ENCODE data around the gene VRK2. TPM values are rescaled to one million over a fixed set of nuclear protein-coding genes. Genes with fewer than 3 reads are reported as not detected.
"Not testable (repeated sequence)": the region's sequence is repeated elsewhere in the genome, so short reads cannot be mapped to it uniquely, and the experiment has no call there.

Gene VRK2
- total and polyA plus RNA-seq, 2 donors: 12.5 to 23.6 TPM

DNA sequence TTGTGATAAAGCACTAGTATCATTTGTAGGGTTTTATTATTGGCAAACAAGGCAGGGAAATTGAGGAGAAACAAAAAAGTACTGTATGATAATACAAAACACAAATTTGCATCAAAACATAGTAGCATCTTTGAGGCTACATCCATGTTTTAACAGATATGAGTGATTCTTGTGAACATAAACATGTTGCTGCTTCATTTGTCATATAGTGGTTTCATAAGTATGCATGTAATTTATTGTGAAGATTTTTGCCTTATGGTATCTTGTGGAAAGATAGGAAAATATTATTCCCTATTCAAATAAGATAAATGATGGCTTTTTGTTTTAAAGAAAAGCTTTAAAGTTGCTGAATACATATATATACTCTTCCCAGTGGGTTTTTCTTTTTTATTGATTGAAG, 60.3 kb downstream of the VRK2 start:
- H3K4me1 ChIP-seq (ENCODE audit: insufficient read depth): no peaks in the 10 kb centered on the region
- no peak for DNase-seq (ENCODE audit: extremely low spot score)
- no peak overlapping the region for H3K4me3 ChIP-seq (ENCODE audit: low read depth, low read length)
- no peak overlapping the region for H3K27ac ChIP-seq (ENCODE audit: low read depth)
- no peaks in the 10 kb centered on the region for H3K36me3 ChIP-seq (ENCODE audit: insufficient read depth)

DNA sequence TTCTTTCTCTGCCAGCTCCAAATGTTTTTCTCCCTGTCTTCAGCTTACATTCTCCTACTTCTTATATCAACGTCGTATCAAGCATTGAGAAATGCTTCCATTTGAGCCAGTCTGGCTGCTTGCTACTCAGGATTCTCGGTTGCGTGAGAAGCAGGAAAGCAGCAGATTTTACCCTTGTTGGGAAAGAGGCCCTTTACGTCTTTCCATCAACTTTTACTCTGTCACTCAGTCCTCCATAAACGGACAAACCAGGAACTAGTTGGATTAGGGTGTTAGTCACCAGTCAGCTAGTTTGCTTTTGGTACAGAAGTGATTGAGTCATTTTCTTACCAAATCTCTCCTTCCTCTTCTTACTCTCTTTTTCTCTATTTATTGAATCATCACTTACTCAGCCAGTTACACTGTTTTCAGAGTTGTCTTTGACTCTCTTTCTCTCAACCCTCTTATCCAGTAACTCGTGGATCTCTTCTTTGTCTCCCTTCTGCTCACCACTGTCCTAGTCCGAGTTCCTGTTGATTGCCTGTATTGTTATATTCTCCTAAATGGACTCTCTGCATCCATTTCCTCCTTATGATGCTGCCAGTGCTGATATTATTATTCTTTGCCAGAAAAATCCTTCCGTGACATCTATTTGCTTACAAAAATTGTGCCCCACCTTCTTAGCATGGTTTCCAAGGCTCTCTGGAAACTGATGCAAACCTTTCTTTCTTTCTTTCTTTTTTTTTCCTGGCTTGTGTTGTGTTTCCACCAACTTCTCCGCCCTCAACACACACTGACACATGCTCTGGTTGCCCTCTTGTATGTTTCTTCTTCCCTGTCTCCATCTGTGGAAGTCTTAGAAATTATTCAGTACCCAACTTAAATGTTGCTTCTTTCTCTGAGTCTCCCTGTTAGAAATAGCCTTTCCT, 61.5 kb downstream of the VRK2 start:
- WGBS: 83% methylated on average over 10 of the region's 10 CpGs
- no peaks in the 10 kb centered on the region for H3K4me1 ChIP-seq (ENCODE audit: insufficient read depth)
- no peaks in the 10 kb centered on the region for H3K36me3 ChIP-seq (ENCODE audit: insufficient read depth)
- no peak overlapping the region for H3K27ac ChIP-seq (ENCODE audit: low read depth)
- DNase-seq (ENCODE audit: extremely low spot score): no peak
- H3K4me3 ChIP-seq (ENCODE audit: low read depth, low read length): no peak overlapping the region

DNA sequence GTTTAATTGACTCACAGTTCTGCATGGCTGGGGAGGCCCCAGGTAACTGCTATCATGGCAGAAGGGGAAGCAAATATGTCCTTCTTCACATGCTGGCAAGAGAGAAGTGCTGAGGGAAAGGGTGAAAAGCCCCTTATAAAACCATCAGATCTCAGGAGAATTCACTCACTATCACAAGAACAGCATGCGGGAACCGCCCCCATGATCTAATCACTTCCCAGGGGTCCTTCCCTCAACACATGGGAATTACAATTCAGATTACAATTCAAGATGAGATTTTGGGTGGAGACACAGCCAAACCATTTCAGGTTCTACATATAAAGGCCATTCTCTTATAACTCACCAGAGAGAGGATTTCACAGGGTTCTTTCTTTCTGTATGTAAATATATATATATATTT, 62.9 kb downstream of the VRK2 start:
- Histone ChIP-seq H3K27ac (ENCODE audit: low read depth) (no peak overlapping the region), H3K4me1 (ENCODE audit: insufficient read depth) (no peaks in the 10 kb centered on the region), H3K4me3 (ENCODE audit: low read depth, low read length) (no peak overlapping the region), H3K36me3 (ENCODE audit: insufficient read depth) (no peaks in the 10 kb centered on the region)
- DNase-seq (ENCODE audit: extremely low spot score): no peak
- 91% methylated on average over 2 of the region's 2 CpGs for WGBS

DNA sequence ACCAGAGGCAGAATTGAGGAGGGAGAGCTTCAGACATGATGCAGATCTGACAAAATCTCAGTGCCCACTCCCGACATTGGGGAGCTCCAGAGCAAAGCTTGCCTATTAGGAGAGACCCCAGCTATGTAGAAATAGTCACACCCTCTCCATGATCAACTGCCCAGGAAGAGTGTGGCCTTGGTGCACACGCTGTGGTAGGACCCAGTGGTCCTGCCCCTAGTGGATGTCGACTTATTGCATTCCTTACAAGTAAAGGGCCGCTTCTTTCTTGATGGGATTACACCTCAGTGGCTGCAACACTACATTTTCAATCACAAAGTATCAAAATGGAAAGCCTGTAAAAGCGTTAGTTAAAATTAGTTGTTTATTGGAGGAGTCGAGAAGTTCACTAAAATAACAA, 64.2 kb downstream of the VRK2 start:
- H3K36me3 ChIP-seq (ENCODE audit: insufficient read depth): no peaks in the 10 kb centered on the region
- no peak overlapping the region for H3K27ac ChIP-seq (ENCODE audit: low read depth)
- DNase-seq (ENCODE audit: extremely low spot score): no peak
- WGBS: 98% methylated on average over 6 of the region's 6 CpGs
- H3K4me3 ChIP-seq (ENCODE audit: low read depth, low read length): no peak overlapping the region
- no peaks in the 10 kb centered on the region for H3K4me1 ChIP-seq (ENCODE audit: insufficient read depth)

DNA sequence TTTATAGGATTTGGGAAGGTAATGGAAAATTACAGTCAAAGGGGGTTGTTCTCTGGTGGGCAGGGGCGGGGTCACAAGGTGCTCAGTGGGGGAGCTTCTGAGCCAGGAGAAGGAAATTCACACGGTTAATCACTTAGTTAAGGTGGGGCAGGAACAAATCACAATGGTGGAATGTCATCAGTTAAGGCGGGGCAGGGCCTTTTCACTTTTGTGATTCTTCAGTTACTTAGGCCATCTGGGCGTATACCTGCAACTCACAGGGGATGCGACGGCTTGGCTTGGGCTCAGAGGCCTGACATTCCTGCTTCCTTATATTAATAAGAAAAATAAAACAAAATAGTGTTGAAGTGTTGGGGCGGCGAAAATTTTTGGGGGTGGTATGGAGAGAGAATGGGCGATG, 67.0 kb downstream of the VRK2 start:
- not testable (repeated sequence) for DNase-seq (ENCODE audit: extremely low spot score); H3K4me3 ChIP-seq (ENCODE audit: low read depth, low read length); H3K27ac ChIP-seq (ENCODE audit: low read depth); H3K36me3 ChIP-seq (ENCODE audit: insufficient read depth); H3K4me1 ChIP-seq (ENCODE audit: insufficient read depth)
- 90% methylated on average over 9 of the region's 9 CpGs for WGBS

DNA sequence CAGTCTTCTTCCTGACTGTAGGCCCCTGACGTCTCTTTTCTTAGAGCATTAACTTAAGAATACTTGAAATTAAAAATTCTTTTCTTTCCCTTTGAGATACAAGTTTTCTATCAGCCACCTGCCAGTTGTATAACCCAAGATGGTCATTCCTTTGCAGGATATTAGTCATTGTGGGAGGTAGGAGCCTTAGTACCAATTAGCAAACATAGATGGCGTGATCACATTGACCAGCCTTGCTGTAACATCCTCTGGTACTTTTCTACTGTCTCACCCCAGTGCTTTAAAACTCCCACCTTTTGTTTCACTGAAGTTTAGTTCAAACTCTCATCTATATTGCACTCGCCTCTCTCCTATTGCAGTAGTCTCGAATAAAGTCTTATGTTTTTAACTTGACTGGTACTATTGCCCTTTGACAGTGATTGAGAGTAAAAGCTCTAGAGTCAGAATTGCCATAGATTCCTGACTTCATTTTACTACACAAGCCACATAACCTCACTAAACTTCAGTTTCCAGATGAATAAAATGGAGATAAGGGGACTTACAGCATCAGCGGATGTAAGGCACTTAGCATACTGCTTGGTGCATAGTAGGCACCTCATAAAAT, 74.1 kb downstream of the VRK2 start:
- no peak overlapping the region for H3K4me3 ChIP-seq (ENCODE audit: low read depth, low read length)
- H3K4me1 ChIP-seq (ENCODE audit: insufficient read depth): no peaks in the 10 kb centered on the region
- 95% methylated on average over 5 of the region's 5 CpGs for WGBS
- H3K27ac ChIP-seq (ENCODE audit: low read depth): no peak overlapping the region
- DNase-seq (ENCODE audit: extremely low spot score): no peak
- H3K36me3 ChIP-seq (ENCODE audit: insufficient read depth): no peaks in the 10 kb centered on the region

DNA sequence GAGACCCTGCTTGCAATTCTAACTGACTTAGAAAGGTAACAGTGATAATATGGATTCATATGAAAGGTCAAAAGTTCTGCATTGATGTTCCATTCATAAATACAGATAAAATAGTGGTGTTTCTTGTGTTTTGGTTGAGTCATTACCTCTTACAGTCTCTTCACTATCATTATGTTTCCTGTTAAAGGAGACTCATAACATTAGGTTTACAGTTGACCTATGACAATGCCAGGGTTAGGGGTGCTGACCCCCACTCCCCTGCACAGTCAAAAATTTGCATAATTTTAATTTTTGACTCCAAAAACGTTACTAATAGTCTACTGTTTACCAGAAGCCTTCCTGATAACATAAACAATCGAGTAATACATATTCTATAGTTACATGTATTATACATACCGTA, 75.4 kb downstream of the VRK2 start:
- no peaks in the 10 kb centered on the region for H3K4me1 ChIP-seq (ENCODE audit: insufficient read depth)
- no peak overlapping the region for H3K27ac ChIP-seq (ENCODE audit: low read depth)
- WGBS: 75% methylated on average over 3 of the region's 3 CpGs
- no peak for DNase-seq (ENCODE audit: extremely low spot score)
- H3K4me3 ChIP-seq (ENCODE audit: low read depth, low read length): no peak overlapping the region
- H3K36me3 ChIP-seq (ENCODE audit: insufficient read depth): no peaks in the 10 kb centered on the region

DNA sequence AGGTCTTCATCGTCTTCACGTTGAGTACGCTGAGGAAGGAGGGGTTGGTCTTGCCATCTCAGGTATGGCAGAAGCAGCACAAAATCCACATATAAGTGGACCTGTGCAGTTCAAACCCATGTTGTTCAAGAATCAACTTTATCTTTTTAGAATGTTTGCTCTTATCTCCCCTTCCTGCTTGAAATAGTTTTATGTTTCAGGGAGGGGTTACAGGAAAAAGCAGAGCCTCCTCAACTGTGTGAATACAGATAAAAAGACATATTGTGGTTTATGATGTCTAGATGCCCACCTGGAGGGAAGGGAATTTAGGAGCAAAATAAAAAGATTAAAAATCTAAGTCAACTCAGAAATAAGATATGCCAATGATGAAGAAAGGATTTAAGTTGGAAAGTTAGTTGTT, 75.9 kb downstream of the VRK2 start:
- H3K27ac ChIP-seq (ENCODE audit: low read depth): no peak overlapping the region
- WGBS: 92% methylated on average over 3 of the region's 3 CpGs
- no peaks in the 10 kb centered on the region for H3K4me1 ChIP-seq (ENCODE audit: insufficient read depth)
- H3K4me3 ChIP-seq (ENCODE audit: low read depth, low read length): no peak overlapping the region
- no peak for DNase-seq (ENCODE audit: extremely low spot score)
- H3K36me3 ChIP-seq (ENCODE audit: insufficient read depth): no peaks in the 10 kb centered on the region

DNA sequence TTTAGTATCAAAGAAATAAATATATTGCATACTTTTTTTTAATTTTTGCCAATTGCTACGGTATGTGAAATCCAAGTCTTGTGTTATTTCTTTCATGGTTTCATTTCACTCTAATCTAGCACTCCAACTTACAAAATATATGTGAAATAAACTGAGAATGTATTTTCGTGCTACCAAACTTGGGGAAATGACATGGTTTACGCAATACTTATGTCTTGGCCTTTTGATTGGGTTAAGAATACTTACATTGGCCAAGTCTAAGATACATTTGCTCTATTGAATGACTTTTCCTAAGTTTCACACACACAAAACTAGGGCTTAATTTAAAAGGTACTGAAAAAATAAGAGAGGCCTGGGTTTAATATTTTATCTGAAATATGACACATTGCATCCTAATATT, 80.5 kb downstream of the VRK2 start:
- H3K27ac ChIP-seq (ENCODE audit: low read depth): no peak overlapping the region
- WGBS: 94% methylated on average over 3 of the region's 3 CpGs
- DNase-seq (ENCODE audit: extremely low spot score): no peak
- no peaks in the 10 kb centered on the region for H3K4me1 ChIP-seq (ENCODE audit: insufficient read depth)
- peaks cover 2% of the 10 kb centered on the region for H3K36me3 ChIP-seq (ENCODE audit: insufficient read depth)
- no peak overlapping the region for H3K4me3 ChIP-seq (ENCODE audit: low read depth, low read length)

DNA sequence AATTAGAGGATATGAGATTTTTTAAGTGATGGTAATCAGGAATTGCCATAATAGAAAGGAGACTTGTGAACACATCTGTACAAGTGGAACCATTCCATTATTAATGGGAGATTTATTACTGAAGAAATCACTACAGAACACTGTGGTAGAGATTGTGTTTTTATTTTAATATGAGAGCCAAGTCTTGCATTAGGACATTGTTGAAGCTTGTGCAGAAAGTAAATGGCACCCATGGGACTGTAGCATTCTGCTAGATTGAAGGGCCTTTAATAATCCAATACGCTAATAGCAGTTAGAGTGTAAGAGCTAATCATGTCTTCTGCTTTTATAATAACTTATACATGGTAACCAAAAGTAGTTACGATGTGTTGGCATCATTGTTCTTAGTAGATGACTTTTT, 83.6 kb downstream of the VRK2 start:
- Histone ChIP-seq H3K4me3 (ENCODE audit: low read depth, low read length) (no peak overlapping the region), H3K36me3 (ENCODE audit: insufficient read depth) (peaks cover 2% of the 10 kb centered on the region), H3K4me1 (ENCODE audit: insufficient read depth) (no peaks in the 10 kb centered on the region), H3K27ac (ENCODE audit: low read depth) (no peak overlapping the region)
- no peak for DNase-seq (ENCODE audit: extremely low spot score)
- WGBS: 96% methylated on average over 2 of the region's 2 CpGs

DNA sequence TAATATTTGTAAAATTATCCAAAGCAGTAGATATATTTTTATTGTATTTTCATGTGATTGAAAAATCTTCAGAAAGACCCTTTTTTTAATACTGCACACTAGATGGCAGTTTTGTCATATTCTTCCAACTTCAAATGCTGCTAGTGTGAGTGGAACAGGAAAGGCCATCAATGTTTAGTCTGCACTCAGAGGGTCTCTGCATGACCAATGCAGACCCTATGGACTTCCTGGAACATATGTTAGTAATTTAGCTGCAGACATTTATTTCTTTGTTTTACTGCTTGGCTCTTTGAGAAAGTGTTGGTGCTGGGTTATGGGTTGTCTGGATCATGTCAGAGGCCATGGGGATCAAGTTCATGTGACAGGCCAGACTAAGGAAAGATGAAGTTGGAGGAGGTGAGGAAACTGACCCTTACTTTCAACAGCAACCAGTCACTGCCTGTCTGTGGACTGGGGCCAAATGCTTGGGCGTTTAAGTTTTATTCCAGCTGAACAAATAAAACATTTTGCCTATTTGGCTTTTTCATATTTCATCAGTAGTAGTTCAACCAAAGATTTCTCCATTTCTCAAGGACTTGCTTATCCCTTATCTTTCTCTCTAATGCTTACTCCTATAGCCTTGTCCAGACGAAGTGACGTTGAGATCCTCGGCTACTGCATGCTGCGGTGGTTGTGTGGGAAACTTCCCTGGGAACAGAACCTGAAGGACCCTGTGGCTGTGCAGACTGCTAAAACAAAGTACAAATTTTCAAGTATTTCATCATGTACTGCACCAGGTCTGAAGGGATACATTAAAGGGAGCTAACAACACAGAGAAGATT, 84.8 kb downstream of the VRK2 start:
- H3K4me1 ChIP-seq (ENCODE audit: insufficient read depth): no peaks in the 10 kb centered on the region
- H3K27ac ChIP-seq (ENCODE audit: low read depth): no peak overlapping the region
- no peak overlapping the region for H3K4me3 ChIP-seq (ENCODE audit: low read depth, low read length)
- 53% methylated on average over 5 of the region's 5 CpGs for WGBS
- no peak for DNase-seq (ENCODE audit: extremely low spot score)
- H3K36me3 ChIP-seq (ENCODE audit: insufficient read depth): peaks cover 2% of the 10 kb centered on the region

DNA sequence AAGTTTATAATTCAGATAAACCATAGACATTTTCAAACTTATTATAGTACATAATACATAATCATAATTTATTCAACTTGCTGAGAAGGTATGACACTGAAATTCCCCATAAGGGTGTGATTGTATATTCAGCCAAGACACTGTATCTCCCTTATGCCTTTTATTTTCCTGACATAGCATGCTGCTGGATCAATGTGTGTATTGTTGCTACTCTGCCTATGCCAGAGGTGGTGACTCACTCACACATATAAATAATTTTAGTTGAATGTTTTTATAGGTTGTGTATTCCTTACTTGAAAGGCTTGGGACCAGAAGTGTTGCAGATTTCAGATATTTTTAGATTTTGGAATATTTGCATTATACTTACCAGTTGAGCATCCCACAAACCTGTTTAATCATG, 86.8 kb downstream of the VRK2 start:
- no peak overlapping the region for H3K4me3 ChIP-seq (ENCODE audit: low read depth, low read length)
- H3K4me1 ChIP-seq (ENCODE audit: insufficient read depth): no peaks in the 10 kb centered on the region
- DNase-seq (ENCODE audit: extremely low spot score): no peak
- no peak overlapping the region for H3K27ac ChIP-seq (ENCODE audit: low read depth)
- peaks cover 2% of the 10 kb centered on the region for H3K36me3 ChIP-seq (ENCODE audit: insufficient read depth)

DNA sequence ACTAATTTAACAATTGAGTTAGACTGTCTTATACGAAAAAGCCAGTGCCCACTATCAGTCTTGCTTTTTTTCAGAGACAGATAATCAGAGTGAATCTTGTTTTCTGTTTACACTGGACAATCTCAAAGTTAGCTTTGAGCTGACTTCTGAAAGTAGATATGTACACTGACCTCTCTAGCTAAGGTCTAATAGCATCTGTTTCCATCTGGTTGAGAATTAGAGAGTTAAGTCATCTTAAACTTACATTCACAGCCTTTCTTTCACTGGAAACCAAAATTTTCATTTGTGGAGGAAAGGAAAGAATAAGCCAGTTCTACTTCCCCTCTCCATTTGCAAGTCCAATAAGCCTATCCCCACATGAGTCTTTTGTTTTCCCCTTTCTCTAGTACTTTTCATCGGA, 89.3 kb downstream of the VRK2 start:
- WGBS: 64% methylated on average over 2 of the region's 2 CpGs

DNA sequence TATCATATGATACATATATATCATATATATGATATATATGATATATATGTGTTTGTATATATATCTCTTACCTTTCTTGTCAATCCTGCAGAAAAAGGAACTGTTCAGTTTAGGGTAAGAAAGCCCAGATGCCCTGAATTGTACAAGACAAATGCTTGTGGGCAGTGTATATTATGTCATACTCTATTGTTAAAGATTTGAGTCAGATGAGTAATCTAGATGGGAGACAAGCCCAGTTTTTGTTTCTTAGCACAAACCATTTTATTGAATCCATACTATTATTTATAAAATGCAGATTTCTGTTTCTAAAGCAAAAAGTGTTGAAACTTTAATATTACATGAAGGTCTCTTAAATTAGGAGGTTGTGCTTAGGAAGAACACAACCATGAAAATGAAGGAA, 90.6 kb downstream of the VRK2 start:
- H3K36me3 ChIP-seq (ENCODE audit: insufficient read depth): no peaks in the 10 kb centered on the region
- H3K27ac ChIP-seq (ENCODE audit: low read depth): no peak overlapping the region
- DNase-seq (ENCODE audit: extremely low spot score): no peak
- H3K4me1 ChIP-seq (ENCODE audit: insufficient read depth): no peaks in the 10 kb centered on the region
- H3K4me3 ChIP-seq (ENCODE audit: low read depth, low read length): no peak overlapping the region

More for the DNA sequence above, 89.3 kb downstream of the VRK2 start:
- Histone ChIP-seq H3K36me3 (ENCODE audit: insufficient read depth) (no peaks in the 10 kb centered on the region), H3K4me1 (ENCODE audit: insufficient read depth) (no peaks in the 10 kb centered on the region), H3K4me3 (ENCODE audit: low read depth, low read length) (no peak overlapping the region), H3K27ac (ENCODE audit: low read depth) (no peak overlapping the region)
- DNase-seq (ENCODE audit: extremely low spot score): no peak

Data from urinary bladder (tissue), 4 donors.